IMR-90 (cell line): ENCODE data around the gene PKHD1.

Experiments used
- POLR2A ChIP-seq: IDR thresholded peaks from 2 replicates; pipeline ENCODE4 v1.6.1; 2012; ENCODE audit warnings: mild to moderate bottlenecking, low read depth, low read length
- RAD21 ChIP-seq: IDR thresholded peaks from 2 replicates; pipeline ENCODE4 v1.6.1; 2012; ENCODE audit warnings: low read length, improper control_type of control experiment
- SMC3 ChIP-seq: fragments of 150-350 bp; IDR thresholded peaks from 2 replicates; pipeline ENCODE4 v1.6.1; 2016; ENCODE audit warnings: low read depth, mild to moderate bottlenecking, antibody characterized with exemption, low read length, moderate library complexity
- TF ChIP-seq, protein P1 (sequence below): conservative IDR thresholded peaks from 2 replicates; pipeline ENCODE4 v1.5.1; 2012; ENCODE audit warnings: mild to moderate bottlenecking, low read depth, low read length, improper control_type of control experiment
- TF ChIP-seq, protein P2 (sequence below): fragments of 150-350 bp; IDR thresholded peaks from 2 replicates; pipeline ENCODE4 v1.6.1; 2016; ENCODE audit warnings: low read depth, mild to moderate bottlenecking, low read length, moderate library complexity, borderline replicate concordance
- TF ChIP-seq, protein P3 (sequence below): fragments of 150-350 bp; IDR thresholded peaks from 2 replicates; pipeline ENCODE4 v1.6.1; 2017; ENCODE audit warnings: mild to moderate bottlenecking, antibody characterized with exemption, low read length, low read depth

DNA sequence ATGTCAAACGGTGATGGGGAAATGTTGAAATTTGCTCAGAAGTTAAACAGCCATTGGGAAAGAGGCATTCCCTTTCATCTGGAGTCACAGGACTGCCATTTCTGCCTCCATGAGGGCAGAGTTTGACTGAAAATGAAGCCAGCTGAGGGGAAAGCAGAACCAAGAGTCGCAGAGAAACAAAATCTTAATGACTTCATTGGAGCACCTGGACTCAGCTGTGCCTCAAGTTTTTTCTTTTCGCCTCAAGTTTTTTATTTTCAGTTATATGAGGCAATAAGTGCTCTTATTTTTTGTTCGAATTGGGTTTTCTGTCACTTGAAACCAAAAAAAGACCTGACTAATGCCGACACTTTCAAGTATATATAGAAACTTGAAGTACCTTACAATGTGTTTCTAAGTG, 161.3 kb downstream of the PKHD1 start:
- TF ChIP-seq, protein P1, sequence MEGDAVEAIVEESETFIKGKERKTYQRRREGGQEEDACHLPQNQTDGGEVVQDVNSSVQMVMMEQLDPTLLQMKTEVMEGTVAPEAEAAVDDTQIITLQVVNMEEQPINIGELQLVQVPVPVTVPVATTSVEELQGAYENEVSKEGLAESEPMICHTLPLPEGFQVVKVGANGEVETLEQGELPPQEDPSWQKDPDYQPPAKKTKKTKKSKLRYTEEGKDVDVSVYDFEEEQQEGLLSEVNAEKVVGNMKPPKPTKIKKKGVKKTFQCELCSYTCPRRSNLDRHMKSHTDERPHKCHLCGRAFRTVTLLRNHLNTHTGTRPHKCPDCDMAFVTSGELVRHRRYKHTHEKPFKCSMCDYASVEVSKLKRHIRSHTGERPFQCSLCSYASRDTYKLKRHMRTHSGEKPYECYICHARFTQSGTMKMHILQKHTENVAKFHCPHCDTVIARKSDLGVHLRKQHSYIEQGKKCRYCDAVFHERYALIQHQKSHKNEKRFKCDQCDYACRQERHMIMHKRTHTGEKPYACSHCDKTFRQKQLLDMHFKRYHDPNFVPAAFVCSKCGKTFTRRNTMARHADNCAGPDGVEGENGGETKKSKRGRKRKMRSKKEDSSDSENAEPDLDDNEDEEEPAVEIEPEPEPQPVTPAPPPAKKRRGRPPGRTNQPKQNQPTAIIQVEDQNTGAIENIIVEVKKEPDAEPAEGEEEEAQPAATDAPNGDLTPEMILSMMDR = no peak
- TF ChIP-seq, protein P2, sequence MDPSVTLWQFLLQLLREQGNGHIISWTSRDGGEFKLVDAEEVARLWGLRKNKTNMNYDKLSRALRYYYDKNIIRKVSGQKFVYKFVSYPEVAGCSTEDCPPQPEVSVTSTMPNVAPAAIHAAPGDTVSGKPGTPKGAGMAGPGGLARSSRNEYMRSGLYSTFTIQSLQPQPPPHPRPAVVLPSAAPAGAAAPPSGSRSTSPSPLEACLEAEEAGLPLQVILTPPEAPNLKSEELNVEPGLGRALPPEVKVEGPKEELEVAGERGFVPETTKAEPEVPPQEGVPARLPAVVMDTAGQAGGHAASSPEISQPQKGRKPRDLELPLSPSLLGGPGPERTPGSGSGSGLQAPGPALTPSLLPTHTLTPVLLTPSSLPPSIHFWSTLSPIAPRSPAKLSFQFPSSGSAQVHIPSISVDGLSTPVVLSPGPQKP = no peak
- TF ChIP-seq POLR2A (no peak), SMC3 (no peak), RAD21 (no peak)
- TF ChIP-seq, protein P3, sequence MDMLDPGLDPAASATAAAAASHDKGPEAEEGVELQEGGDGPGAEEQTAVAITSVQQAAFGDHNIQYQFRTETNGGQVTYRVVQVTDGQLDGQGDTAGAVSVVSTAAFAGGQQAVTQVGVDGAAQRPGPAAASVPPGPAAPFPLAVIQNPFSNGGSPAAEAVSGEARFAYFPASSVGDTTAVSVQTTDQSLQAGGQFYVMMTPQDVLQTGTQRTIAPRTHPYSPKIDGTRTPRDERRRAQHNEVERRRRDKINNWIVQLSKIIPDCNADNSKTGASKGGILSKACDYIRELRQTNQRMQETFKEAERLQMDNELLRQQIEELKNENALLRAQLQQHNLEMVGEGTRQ = no peak
